ENCODE measurements around the gene PPFIBP1. TPM values are rescaled to one million over a fixed set of nuclear protein-coding genes. Genes with fewer than 3 reads are reported as not detected.

Gene PPFIBP1
- total and polyA plus RNA-seq, 2 of the 13 experiments (the other 11 are each of a cell fraction or from before 2014, with no cell fraction given), result 16.2 to 21.8 TPM

GRCh38 chr12:27549801-27550652 is 26.0 kb downstream of the PPFIBP1 start (continued):
- TF ChIP-seq, protein P1, sequence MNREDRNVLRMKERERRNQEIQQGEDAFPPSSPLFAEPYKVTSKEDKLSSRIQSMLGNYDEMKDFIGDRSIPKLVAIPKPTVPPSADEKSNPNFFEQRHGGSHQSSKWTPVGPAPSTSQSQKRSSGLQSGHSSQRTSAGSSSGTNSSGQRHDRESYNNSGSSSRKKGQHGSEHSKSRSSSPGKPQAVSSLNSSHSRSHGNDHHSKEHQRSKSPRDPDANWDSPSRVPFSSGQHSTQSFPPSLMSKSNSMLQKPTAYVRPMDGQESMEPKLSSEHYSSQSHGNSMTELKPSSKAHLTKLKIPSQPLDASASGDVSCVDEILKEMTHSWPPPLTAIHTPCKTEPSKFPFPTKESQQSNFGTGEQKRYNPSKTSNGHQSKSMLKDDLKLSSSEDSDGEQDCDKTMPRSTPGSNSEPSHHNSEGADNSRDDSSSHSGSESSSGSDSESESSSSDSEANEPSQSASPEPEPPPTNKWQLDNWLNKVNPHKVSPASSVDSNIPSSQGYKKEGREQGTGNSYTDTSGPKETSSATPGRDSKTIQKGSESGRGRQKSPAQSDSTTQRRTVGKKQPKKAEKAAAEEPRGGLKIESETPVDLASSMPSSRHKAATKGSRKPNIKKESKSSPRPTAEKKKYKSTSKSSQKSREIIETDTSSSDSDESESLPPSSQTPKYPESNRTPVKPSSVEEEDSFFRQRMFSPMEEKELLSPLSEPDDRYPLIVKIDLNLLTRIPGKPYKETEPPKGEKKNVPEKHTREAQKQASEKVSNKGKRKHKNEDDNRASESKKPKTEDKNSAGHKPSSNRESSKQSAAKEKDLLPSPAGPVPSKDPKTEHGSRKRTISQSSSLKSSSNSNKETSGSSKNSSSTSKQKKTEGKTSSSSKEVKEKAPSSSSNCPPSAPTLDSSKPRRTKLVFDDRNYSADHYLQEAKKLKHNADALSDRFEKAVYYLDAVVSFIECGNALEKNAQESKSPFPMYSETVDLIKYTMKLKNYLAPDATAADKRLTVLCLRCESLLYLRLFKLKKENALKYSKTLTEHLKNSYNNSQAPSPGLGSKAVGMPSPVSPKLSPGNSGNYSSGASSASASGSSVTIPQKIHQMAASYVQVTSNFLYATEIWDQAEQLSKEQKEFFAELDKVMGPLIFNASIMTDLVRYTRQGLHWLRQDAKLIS (CRISPR knock-in tag; IDR thresholded peaks at IDR 0.05), result no peak
- TF ChIP-seq HNRNPUL1 (IDR thresholded peaks at IDR 0.05; ENCODE audit: low read depth, low read length) (no peak), CHCHD3 (CRISPR knock-in tag; IDR thresholded peaks at IDR 0.05) (no peak), MTA3 (CRISPR knock-in tag; IDR thresholded peaks at IDR 0.05) (no peak), HOMEZ (CRISPR knock-in tag; IDR thresholded peaks at IDR 0.05; ENCODE audit: low read depth) (peak; percentile 87; the same call in 1 of the 2 replicates), ZNF143 (CRISPR knock-in tag; IDR thresholded peaks at IDR 0.05) (no peak), ZSCAN20 (CRISPR knock-in tag; IDR thresholded peaks at IDR 0.05; ENCODE audit: borderline replicate concordance) (no peak), NRL (CRISPR knock-in tag; IDR thresholded peaks at IDR 0.05; ENCODE audit: borderline replicate concordance) (no peak), ZNF446 (CRISPR knock-in tag; IDR thresholded peaks at IDR 0.05) (no peak), SP1 (IDR thresholded peaks at IDR 0.05) (no peak), SP1 (CRISPR knock-in tag; IDR thresholded peaks at IDR 0.05) (no peak), SALL1 (CRISPR knock-in tag; IDR thresholded peaks at IDR 0.05) (peak; percentile 98), TEAD2 (CRISPR knock-in tag; IDR thresholded peaks at IDR 0.05) (no peak), ZNF329 (CRISPR knock-in tag; IDR thresholded peaks at IDR 0.05; ENCODE audit: low read depth) (no peak), MXI1 (IDR thresholded peaks at IDR 0.05; ENCODE audit: borderline replicate concordance, low read depth, low read length) (no peak), KLF9 (CRISPR knock-in tag; IDR thresholded peaks at IDR 0.05; ENCODE audit: low read depth) (peak; percentile 78; the same call in 1 of the 2 replicates), RBFOX2 (IDR thresholded peaks at IDR 0.05; ENCODE audit: low read depth, low read length) (no peak)
- TF ChIP-seq, protein P2, sequence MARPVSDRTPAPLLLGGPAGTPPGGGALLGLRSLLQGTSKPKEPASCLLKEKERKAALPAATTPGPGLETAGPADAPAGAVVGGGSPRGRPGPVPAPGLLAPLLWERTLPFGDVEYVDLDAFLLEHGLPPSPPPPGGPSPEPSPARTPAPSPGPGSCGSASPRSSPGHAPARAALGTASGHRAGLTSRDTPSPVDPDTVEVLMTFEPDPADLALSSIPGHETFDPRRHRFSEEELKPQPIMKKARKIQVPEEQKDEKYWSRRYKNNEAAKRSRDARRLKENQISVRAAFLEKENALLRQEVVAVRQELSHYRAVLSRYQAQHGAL (CRISPR knock-in tag; IDR thresholded peaks at IDR 0.05; ENCODE audit: not compliant biosample characterization), result no peak
- TF ChIP-seq, protein P3, sequence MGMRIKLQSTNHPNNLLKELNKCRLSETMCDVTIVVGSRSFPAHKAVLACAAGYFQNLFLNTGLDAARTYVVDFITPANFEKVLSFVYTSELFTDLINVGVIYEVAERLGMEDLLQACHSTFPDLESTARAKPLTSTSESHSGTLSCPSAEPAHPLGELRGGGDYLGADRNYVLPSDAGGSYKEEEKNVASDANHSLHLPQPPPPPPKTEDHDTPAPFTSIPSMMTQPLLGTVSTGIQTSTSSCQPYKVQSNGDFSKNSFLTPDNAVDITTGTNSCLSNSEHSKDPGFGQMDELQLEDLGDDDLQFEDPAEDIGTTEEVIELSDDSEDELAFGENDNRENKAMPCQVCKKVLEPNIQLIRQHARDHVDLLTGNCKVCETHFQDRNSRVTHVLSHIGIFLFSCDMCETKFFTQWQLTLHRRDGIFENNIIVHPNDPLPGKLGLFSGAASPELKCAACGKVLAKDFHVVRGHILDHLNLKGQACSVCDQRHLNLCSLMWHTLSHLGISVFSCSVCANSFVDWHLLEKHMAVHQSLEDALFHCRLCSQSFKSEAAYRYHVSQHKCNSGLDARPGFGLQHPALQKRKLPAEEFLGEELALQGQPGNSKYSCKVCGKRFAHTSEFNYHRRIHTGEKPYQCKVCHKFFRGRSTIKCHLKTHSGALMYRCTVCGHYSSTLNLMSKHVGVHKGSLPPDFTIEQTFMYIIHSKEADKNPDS (CRISPR knock-in tag; IDR thresholded peaks at IDR 0.05), result no peak
- TF ChIP-seq, protein P4, sequence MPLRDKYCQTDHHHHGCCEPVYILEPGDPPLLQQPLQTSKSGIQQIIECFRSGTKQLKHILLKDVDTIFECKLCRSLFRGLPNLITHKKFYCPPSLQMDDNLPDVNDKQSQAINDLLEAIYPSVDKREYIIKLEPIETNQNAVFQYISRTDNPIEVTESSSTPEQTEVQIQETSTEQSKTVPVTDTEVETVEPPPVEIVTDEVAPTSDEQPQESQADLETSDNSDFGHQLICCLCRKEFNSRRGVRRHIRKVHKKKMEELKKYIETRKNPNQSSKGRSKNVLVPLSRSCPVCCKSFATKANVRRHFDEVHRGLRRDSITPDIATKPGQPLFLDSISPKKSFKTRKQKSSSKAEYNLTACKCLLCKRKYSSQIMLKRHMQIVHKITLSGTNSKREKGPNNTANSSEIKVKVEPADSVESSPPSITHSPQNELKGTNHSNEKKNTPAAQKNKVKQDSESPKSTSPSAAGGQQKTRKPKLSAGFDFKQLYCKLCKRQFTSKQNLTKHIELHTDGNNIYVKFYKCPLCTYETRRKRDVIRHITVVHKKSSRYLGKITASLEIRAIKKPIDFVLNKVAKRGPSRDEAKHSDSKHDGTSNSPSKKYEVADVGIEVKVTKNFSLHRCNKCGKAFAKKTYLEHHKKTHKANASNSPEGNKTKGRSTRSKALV (CRISPR knock-in tag; IDR thresholded peaks at IDR 0.05), result peak; percentile 44; the same call in 1 of the 2 replicates
